WERI-Rb-1 (cell line): ENCODE results near the gene CDH4.

Source experiments
- DNase-seq: peaks from one replicate; pipeline ENCODE4 v3.0.0-alpha.2; 2020
- H3K27ac ChIP-seq: fragments of 250-450 bp; sonication (Bioruptor Pico); 2 replicates; pipeline ENCODE4 v1.5.1; 2020; ENCODE audit warnings: mild to moderate bottlenecking, moderate library complexity
- H3K27me3 ChIP-seq: fragments of 250-450 bp; sonication (Bioruptor Pico); 2 replicates; pipeline ENCODE4 v1.5.1; 2021; ENCODE audit warnings: mild to moderate bottlenecking, low read depth, moderate library complexity; ENCODE audit not compliant: insufficient read depth, severe bottlenecking
- H3K36me3 ChIP-seq: fragments of 250-450 bp; sonication (Bioruptor Pico); 2 replicates; pipeline ENCODE4 v1.5.1; 2020; ENCODE audit warnings: mild to moderate bottlenecking, moderate library complexity
- H3K4me3 ChIP-seq: 2 replicates; pipeline ENCODE4 v1.5.1; 2011; ENCODE audit warnings: low read depth, mild to moderate bottlenecking, control low read depth, low read length
- H3K9me3 ChIP-seq: fragments of 250-450 bp; sonication (Bioruptor Pico); 2 replicates; pipeline ENCODE4 v1.5.1; 2021; ENCODE audit warnings: mild to moderate bottlenecking, moderate library complexity; ENCODE audit not compliant: severe bottlenecking
- CTCF ChIP-seq: IDR thresholded peaks from 2 replicates; pipeline ENCODE4 v1.5.1; 2011; ENCODE audit warnings: low read depth, mild to moderate bottlenecking, control low read depth, inconsistent platforms, low read length

CDH4 gene

GRCh38 chr20:61788343-61788742 is 536.3 kb downstream of the CDH4 start:
- no peak for TF ChIP-seq CTCF
- Histone ChIP-seq H3K27me3 (peaks cover 83% of the 10 kb centered on the region), H3K36me3 (no peaks in the 10 kb centered on the region), H3K27ac (no peak overlapping the region), H3K4me3 (no peak overlapping the region), H3K9me3 (no peaks in the 10 kb centered on the region)
- no peak for DNase-seq

GRCh38 chr20:61789329-61789728 is 537.3 kb downstream of the CDH4 start:
- H3K9me3 ChIP-seq = no peaks in the 10 kb centered on the region
- no peak for DNase-seq
- H3K27me3 ChIP-seq = peaks cover 84% of the 10 kb centered on the region
- TF ChIP-seq CTCF = no peak
- no peak overlapping the region for H3K4me3 ChIP-seq
- H3K36me3 ChIP-seq = no peaks in the 10 kb centered on the region
- no peak overlapping the region for H3K27ac ChIP-seq

GRCh38 chr20:61790116-61790827 is 538.2 kb downstream of the CDH4 start:
- H3K27ac ChIP-seq = no peak overlapping the region
- no peaks in the 10 kb centered on the region for H3K9me3 ChIP-seq
- H3K27me3 ChIP-seq = peaks cover 82% of the 10 kb centered on the region
- no peak overlapping the region for H3K4me3 ChIP-seq
- no peak for TF ChIP-seq CTCF
- H3K36me3 ChIP-seq = no peaks in the 10 kb centered on the region
- no peak for DNase-seq

- Histone ChIP-seq H3K36me3 (no peaks in the 10 kb centered on the region), H3K9me3 (no peaks in the 10 kb centered on the region), H3K27me3 (peaks cover 82% of the 10 kb centered on the region), H3K4me3 (no peak overlapping the region), H3K27ac (no peak overlapping the region)
- TF ChIP-seq CTCF = no peak
- DNase-seq = no peak
Observed at GRCh38 chr20:61791995-61792394, 539.9 kb downstream of the CDH4 start.

- peaks cover 86% of the 10 kb centered on the region for H3K27me3 ChIP-seq
- no peak for DNase-seq
- TF ChIP-seq CTCF = no peak
Observed at GRCh38 chr20:61795669-61796630, 543.9 kb downstream of the CDH4 start.

More at GRCh38 chr20:61795669-61796630, 543.9 kb downstream of the CDH4 start:
- H3K9me3 ChIP-seq = no peaks in the 10 kb centered on the region
- no peaks in the 10 kb centered on the region for H3K36me3 ChIP-seq
- H3K4me3 ChIP-seq = no peak overlapping the region
- no peak overlapping the region for H3K27ac ChIP-seq
